Measurements from ENCODE around the gene C1GALT1C1.

Gene C1GALT1C1

DNA sequence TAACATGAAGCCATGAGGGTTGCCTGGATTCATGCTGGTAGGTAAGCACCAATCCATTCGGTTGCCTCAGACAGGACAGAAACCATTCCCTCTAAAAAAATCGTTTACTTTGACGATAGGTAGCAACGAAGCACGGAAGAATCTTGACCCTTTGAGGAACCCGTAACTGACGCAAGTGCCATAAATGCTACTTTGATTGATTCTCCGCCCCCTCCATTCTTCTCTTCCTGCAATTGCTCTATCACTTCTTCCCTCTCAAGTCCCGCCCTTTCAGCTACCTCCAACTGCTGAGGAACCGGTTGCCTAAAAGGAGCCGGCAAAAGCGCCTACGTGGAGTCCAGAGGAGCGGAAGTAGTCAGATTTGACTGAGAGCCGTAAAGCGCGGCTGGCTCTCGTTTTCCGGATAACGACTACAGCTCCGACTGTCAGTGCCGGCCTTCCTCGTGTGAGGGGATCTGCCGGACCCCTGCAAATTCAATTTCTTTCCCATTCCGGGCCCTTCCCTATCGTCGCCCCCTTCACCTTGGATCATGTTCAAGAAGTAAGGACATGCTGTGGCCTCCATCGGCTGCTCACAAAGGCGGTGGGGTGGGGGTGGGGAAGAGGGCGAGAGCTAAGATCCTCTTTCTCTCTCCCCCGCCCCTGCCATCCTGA lies 26.0 kb downstream of the C1GALT1C1 start, which contains the start of gene MCTS1:
Gene MCTS1 (plus strand): TSS at position 395 of the 654 bp plus-strand sequence. CDS start 136 bp downstream, at position 531.
- CTCF ChIA-PET = interaction anchor here (0.6 kb wide), 1 partner anchor 356 kb away, joined by 3 read pairs; no protein-coding TSS in a partner anchor
- TF ChIP-seq, protein P1, sequence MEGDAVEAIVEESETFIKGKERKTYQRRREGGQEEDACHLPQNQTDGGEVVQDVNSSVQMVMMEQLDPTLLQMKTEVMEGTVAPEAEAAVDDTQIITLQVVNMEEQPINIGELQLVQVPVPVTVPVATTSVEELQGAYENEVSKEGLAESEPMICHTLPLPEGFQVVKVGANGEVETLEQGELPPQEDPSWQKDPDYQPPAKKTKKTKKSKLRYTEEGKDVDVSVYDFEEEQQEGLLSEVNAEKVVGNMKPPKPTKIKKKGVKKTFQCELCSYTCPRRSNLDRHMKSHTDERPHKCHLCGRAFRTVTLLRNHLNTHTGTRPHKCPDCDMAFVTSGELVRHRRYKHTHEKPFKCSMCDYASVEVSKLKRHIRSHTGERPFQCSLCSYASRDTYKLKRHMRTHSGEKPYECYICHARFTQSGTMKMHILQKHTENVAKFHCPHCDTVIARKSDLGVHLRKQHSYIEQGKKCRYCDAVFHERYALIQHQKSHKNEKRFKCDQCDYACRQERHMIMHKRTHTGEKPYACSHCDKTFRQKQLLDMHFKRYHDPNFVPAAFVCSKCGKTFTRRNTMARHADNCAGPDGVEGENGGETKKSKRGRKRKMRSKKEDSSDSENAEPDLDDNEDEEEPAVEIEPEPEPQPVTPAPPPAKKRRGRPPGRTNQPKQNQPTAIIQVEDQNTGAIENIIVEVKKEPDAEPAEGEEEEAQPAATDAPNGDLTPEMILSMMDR (conservative IDR thresholded peaks at IDR 0.05; ENCODE audit: low read depth) = no peak
- H3K27ac ChIP-seq = peak within 1 kb of the TSS; percentile 87
- POLR2A ChIA-PET (ENCODE audit: low non-redundant PET) = interaction anchor here (0.6 to 0.8 kb wide), 5 partner anchors 19 to 751 kb away, joined by 3 to 4 read pairs (median 3); partner anchors contain the start of gene UPF3B
- peak; percentile 73 for DNase-seq (ENCODE audit: low spot score)

DNA sequence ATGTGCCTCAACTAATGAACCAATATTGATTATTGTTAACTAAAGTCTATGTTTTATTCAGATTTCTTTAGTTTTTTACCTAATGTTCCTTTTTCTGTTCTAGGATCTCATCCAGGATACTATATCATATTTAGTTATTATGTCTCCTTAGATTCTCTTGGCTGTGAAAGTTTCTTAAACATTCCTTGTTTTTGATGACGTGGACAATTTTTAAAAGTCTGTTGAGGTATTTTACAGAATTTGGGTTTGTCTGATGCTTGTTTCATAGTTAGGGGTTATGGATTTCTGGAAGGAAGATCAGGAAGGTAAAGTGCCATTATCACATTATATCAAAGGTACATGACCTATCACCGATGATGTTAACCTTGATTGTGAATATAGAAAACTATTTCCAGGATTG lies 44.2 kb downstream of the C1GALT1C1 start:
- ChIA-PET POLR2A (ENCODE audit: low non-redundant PET) (no interaction called here), CTCF (no interaction called here)
- no peak overlapping the region for H3K27ac ChIP-seq
- no peak for DNase-seq (ENCODE audit: low spot score)
- TF ChIP-seq, protein P1 (conservative IDR thresholded peaks at IDR 0.05; ENCODE audit: low read depth) = no peak

Data from RWPE1 (cell line).